ENCODE measurements around the gene DOK6.

- TF ChIP-seq POLR2A (IDR thresholded peaks at IDR 0.05) (no peak), CTCF (IDR thresholded peaks at IDR 0.05) (no peak)
These were observed 318.3 kb downstream of the DOK6 start for GRCh38 chr18:69718912-69719547.
